ENCODE measurements around the gene PNLIPRP3.

DNA sequence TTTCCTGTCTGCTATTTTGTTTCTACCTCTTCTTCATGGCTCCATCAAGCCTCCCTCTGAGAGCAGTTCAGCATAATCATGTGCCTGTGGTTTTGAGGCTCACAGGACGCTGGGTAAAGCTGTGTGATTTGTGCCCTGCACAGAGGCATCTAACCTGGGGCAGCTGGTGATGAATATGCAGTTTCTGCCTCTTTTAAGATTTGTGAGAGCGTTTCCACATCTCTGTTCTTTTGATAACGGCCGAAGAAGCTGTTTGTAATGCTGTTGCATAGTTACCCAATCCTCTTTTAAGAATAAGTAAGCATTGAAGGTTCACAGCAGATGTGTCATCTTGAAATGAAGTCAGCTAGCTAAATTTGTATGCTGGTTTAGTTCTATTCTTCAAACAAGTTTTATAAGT is 45.2 kb downstream of the PNLIPRP3 start:
- TF ChIP-seq, protein P1, sequence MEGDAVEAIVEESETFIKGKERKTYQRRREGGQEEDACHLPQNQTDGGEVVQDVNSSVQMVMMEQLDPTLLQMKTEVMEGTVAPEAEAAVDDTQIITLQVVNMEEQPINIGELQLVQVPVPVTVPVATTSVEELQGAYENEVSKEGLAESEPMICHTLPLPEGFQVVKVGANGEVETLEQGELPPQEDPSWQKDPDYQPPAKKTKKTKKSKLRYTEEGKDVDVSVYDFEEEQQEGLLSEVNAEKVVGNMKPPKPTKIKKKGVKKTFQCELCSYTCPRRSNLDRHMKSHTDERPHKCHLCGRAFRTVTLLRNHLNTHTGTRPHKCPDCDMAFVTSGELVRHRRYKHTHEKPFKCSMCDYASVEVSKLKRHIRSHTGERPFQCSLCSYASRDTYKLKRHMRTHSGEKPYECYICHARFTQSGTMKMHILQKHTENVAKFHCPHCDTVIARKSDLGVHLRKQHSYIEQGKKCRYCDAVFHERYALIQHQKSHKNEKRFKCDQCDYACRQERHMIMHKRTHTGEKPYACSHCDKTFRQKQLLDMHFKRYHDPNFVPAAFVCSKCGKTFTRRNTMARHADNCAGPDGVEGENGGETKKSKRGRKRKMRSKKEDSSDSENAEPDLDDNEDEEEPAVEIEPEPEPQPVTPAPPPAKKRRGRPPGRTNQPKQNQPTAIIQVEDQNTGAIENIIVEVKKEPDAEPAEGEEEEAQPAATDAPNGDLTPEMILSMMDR (IDR thresholded peaks at IDR 0.05), result no peak
- TF ChIP-seq EZH2phosphoT487 (IDR thresholded peaks at IDR 0.05), result no peak
- TF ChIP-seq EZH2 (IDR thresholded peaks at IDR 0.05), result no peak
